HG03135 (cell line): ENCODE data around the gene PEMT.

Source experiments
- ATAC-seq: cut with Tn5 transposase; IDR thresholded peaks from one replicate; pipeline ENCODE4 v1.9.1; 2021; ENCODE audit warnings: mild to moderate bottlenecking, moderate library complexity; ENCODE audit not compliant: unreplicated experiment

The PEMT gene

GRCh38 chr17:17515934-17516930 lies 75.3 kb downstream of the PEMT start:
- ATAC-seq, result no peak

- no peak for ATAC-seq
Measured at GRCh38 chr17:17514993-17515933, 76.2 kb downstream of the PEMT start.

GRCh38 chr17:17514361-17514992 lies 77.0 kb downstream of the PEMT start:
- no peak for ATAC-seq

GRCh38 chr17:17513626-17514025 lies 77.9 kb downstream of the PEMT start:
- ATAC-seq, result no peak

- no peak for ATAC-seq
Measured at GRCh38 chr17:17512866-17513265, 78.6 kb downstream of the PEMT start.

GRCh38 chr17:17511881-17512858 lies 79.3 kb downstream of the PEMT start:
- no peak for ATAC-seq

- ATAC-seq, result no peak
Measured at GRCh38 chr17:17511293-17511741, 80.2 kb downstream of the PEMT start.

- ATAC-seq, result no peak
Measured at GRCh38 chr17:17510456-17511292, 80.8 kb downstream of the PEMT start.

GRCh38 chr17:17509601-17510425 lies 81.7 kb downstream of the PEMT start:
- ATAC-seq, result no peak

GRCh38 chr17:17508646-17509591 lies 82.6 kb downstream of the PEMT start:
- ATAC-seq, result no peak

- no peak for ATAC-seq
Measured at GRCh38 chr17:17508019-17508535, 83.4 kb downstream of the PEMT start.

GRCh38 chr17:17507465-17508011 lies 84.0 kb downstream of the PEMT start:
- ATAC-seq, result no peak

GRCh38 chr17:17506893-17507464 lies 84.5 kb downstream of the PEMT start:
- no peak for ATAC-seq

- no peak for ATAC-seq
Measured at GRCh38 chr17:17506181-17506741, 85.2 kb downstream of the PEMT start.

GRCh38 chr17:17505610-17506171 lies 85.8 kb downstream of the PEMT start:
- no peak for ATAC-seq
